Adipocyte (in vitro differentiated cells): ENCODE measurements around the gene ADNP.
"Not testable (repeated sequence)": the region's sequence is repeated elsewhere in the genome, so short reads cannot be mapped to it uniquely, and the experiment has no call there.

Experiments used
- DNase-seq: peaks from one replicate; pipeline ENCODE4 v3.0.0-alpha.2; 2015; ENCODE audit warnings: low read depth
- H3K27me3 ChIP-seq: replicated peaks from 2 replicates; pipeline ENCODE4 v1.7.0; 2013; ENCODE audit warnings: mild to moderate bottlenecking, low read length, moderate library complexity; ENCODE audit not compliant: control insufficient read depth, insufficient read depth
- H3K36me3 ChIP-seq: 2 replicates; pipeline ENCODE4 v1.7.0; 2013; ENCODE audit warnings: low read length, mild to moderate bottlenecking, moderate library complexity; ENCODE audit not compliant: control insufficient read depth, insufficient read depth, severe bottlenecking
- H3K4me1 ChIP-seq: 2 replicates; pipeline ENCODE4 v1.7.0; 2013; ENCODE audit warnings: mild to moderate bottlenecking, low read length, moderate library complexity; ENCODE audit not compliant: control insufficient read depth, insufficient read depth
- H3K4me3 ChIP-seq: 2 replicates; pipeline ENCODE4 v1.7.0; 2013; ENCODE audit warnings: mild to moderate bottlenecking, low read length, moderate library complexity
- H3K9ac ChIP-seq: 2 replicates; pipeline ENCODE4 v1.7.0; 2013; ENCODE audit warnings: mild to moderate bottlenecking, low read length, moderate library complexity
- H3K9me3 ChIP-seq: 2 replicates; pipeline ENCODE4 v1.7.0; 2013; ENCODE audit warnings: mild to moderate bottlenecking, low read length, moderate library complexity; ENCODE audit not compliant: control insufficient read depth

The ADNP gene

DNA sequence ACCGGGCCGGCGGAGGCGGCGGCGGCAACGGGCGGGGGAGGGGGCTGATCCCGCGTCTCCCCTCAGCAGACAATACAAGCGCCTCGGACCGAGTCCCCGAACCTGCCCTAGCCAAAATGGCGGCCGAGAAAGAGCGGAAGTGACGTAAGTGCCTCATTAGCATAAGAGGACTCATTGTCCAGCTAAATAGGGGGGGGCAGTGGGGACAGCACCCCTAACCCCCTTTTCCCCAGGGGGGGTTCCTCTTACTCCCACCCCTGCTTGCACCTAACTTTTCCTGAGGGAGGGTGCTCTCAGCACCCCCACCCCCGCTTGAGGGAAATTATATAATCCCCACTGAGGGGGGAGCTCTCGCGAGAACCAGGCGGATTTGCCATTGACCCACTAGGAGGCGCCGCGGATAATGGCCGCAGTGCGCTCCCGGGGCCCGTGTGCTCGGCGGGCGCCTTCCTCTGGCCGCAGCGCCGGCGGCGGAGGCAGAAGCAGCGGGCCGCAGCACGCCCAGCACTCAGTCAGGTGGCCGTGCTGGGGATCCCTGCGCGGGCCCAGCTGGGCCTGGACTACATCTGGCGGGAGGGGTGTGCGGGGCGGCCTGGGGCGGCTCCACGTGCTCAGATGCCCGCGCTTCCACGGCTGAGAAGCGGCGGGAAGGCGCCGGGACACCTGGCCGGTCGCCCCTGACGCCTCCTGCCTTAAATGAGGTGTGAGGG, at the start of gene ADNP:
TSS of gene ADNP (minus strand) at position 132 of the 710 bp plus-strand sequence. CDS start 27,441 bp downstream, outside the sequence.
- no peaks in the 10 kb centered on the region for H3K9me3 ChIP-seq
- H3K4me1 ChIP-seq: peaks cover 27% of the 10 kb centered on the region
- peaks cover 53% of the 10 kb centered on the region for H3K36me3 ChIP-seq
- peak within 1 kb of the TSS; percentile 85 for H3K4me3 ChIP-seq
- H3K9ac ChIP-seq: peak within 1 kb of the TSS; percentile 94
- H3K27me3 ChIP-seq: no peaks in the 10 kb centered on the region
- peak; percentile 94 for DNase-seq

DNA sequence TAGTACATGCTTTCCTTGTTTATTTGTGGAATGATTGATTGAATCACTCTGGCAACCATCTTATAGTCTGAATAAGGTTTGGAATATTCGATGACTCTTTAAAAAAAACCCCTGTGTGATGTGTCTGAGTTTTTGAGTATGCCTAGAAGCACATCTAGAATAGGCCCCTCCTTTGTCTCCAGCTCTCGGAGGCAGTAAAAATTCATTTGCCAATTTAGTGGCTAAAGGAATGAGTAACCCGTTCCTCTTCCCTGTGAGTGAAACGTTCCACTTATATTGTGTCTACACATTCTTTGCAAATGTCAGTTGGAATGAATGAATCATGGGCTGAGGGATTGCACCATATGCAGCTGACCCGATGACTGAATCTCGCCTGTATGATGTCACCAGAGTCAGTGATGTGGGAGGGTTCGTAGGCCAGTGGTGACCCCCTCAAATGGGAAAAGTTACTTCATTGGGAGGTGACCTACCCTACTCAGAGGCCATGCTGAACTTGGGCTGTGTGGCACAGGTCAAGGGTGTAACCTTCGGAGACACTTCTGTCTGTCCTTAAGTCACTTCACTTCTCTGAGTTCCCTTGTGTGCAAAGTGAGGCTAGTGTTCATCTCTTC, 48.9 kb upstream of the ADNP start:
- peaks cover 17% of the 10 kb centered on the region for H3K4me1 ChIP-seq
- H3K4me3 ChIP-seq: no peak overlapping the region
- H3K9ac ChIP-seq: no peak overlapping the region
- H3K27me3 ChIP-seq: no peaks in the 10 kb centered on the region
- no peaks in the 10 kb centered on the region for H3K36me3 ChIP-seq
- peak; percentile 98 for DNase-seq
- H3K9me3 ChIP-seq: no peaks in the 10 kb centered on the region

DNA sequence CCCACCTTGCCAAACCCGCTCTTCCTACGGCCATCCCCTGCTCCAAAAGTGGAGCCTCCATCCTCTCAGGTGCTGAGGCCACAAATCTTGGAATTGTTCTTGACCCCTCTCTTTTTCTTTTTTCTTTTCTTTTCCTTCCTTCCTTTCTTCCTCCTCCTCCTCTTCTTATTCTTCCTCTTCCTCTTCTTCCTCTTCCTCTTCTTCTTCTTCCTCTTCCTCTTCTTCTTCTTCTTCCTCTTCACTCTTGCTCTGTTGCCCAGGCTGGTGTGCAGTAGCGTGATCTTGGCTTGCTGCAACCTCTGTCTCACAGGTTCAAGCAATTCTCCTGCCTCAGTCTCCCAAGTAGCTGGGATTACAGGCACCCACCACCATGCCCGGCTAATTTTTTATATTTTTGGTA, 47.3 kb upstream of the ADNP start:
- H3K36me3 ChIP-seq, H3K4me3 ChIP-seq, DNase-seq, H3K9me3 ChIP-seq, H3K9ac ChIP-seq, H3K27me3 ChIP-seq: not testable (repeated sequence)
- peaks cover 17% of the 10 kb centered on the region for H3K4me1 ChIP-seq

DNA sequence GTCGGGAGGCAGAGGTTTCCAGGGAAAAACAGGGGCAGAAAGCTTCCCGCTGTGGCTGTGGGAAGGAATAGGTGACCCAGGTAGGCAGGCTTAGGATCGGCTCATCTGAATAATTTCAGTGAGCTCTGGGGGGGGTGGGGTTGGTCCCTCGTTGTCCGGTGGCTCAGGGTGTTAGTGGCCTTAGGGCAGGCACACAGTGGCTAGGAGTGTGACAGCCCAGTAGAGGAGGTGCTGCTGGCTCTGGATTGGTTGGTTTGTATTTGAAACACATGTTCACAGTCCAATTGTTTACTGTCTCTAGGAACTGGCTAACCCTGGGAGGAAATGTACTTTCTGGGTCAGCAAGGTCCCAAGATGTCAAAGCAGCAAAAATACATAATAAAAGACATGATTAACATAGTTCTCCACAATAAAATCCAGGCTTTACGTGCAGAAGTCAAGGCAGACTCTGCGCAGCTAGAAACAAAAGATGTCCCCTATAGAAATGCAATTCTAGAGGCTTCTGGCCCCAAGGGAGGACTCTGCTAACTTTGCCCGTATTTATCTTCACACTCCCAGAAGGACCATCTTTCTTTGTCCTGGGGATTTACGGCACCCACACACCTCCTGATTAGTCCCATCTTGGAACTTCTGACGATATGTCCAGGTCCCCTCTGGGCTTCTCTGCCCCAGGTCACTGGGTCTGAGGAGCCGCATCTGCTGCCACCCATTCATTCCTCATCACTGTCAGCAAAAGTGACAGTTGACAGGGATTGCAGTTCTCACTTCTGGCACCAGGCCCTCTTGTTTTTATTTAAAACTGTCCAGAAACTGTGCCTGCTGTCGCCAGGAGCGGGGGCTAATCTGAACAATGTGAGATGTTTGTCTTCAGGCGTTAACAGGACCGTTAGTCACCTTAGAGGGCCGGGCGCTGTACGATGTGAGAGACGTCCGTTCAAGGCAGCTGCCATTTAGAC, 46.1 kb upstream of the ADNP start:
- Histone ChIP-seq H3K27me3 (no peaks in the 10 kb centered on the region), H3K9me3 (no peaks in the 10 kb centered on the region), H3K36me3 (no peaks in the 10 kb centered on the region), H3K4me3 (no peak overlapping the region), H3K4me1 (peaks cover 17% of the 10 kb centered on the region), H3K9ac (no peak overlapping the region)
- DNase-seq: no peak

DNA sequence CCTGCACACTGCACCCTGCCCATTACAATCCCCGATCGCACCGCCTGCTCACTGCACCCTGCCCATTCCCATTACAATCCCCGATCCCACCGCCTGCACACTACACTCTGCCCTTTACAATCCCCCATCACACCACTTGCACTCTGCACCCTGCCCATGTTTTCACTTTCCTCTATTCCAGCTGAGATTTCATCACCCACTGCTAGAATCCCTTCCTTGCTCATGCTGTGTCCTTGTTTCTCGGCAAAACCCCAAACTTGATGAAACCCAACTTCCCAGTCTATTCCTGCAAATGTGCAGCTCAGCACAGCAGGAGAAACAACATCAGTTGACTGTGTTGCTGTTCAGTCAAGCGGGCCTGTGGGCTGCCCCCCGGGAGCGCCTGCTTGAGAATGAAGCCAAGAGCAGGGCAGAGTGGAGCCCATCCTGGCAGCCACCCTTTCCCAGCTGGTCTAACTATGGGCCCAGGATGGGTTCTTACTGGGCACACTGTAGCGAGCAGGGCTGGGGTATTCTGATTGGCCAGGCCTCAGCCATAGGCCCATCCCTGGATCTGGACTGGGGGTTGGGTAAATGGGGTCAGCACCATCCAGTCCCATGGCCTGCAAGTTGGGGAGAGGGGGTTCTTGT, 44.6 kb upstream of the ADNP start:
- Histone ChIP-seq H3K4me3 (no peak overlapping the region), H3K9ac (no peak overlapping the region), H3K4me1 (peaks cover 8% of the 10 kb centered on the region), H3K36me3 (no peaks in the 10 kb centered on the region), H3K9me3 (no peaks in the 10 kb centered on the region), H3K27me3 (no peaks in the 10 kb centered on the region)
- DNase-seq: no peak

DNA sequence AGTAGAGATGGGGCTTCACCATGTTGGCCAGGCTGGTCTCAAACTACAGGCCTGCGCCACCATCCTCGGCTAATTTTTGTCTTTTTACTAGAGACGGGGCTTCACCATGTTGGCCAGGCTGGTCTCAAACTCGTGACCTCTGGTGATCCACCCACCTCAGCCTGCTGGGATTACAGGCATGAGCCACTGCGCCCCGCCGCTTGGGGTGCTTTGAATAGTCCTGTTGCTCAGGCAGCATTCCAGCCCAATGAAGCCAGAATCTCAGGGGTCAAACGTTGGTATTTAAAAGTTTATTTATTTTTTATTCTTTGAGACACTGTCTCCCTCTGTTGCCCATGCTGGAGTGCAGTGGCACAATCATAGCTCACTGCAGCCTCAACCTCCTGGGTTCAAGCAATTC, 38.7 kb upstream of the ADNP start:
- no peak overlapping the region for H3K9ac ChIP-seq
- H3K4me1 ChIP-seq: no peaks in the 10 kb centered on the region
- no peak overlapping the region for H3K4me3 ChIP-seq
- no peaks in the 10 kb centered on the region for H3K9me3 ChIP-seq
- H3K36me3 ChIP-seq: no peaks in the 10 kb centered on the region
- peaks cover 5% of the 10 kb centered on the region for H3K27me3 ChIP-seq
- DNase-seq: no peak

DNA sequence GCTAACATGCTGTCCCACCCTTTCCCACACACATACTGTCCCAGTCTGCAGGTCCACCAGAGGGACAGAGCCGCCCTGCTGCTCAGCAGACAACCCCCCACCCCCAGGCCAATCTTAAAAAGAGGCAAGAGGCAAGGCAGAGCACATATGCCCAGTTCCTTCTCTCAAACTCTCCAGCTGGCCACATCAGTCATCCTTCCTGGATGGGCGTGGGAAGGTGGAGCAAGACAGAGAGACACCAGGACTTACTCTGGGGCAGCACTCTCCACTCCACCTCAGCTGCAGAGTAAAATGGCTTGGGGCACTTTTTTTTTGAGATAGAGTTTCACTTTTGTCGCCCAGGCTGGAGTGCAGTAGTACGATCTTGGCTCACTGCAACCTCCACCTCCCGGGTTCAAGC, 38.2 kb upstream of the ADNP start:
- DNase-seq: no peak
- Histone ChIP-seq H3K4me1 (no peaks in the 10 kb centered on the region), H3K4me3 (no peak overlapping the region), H3K9me3 (no peaks in the 10 kb centered on the region), H3K9ac (no peak overlapping the region), H3K27me3 (peaks cover 5% of the 10 kb centered on the region), H3K36me3 (no peaks in the 10 kb centered on the region)

DNA sequence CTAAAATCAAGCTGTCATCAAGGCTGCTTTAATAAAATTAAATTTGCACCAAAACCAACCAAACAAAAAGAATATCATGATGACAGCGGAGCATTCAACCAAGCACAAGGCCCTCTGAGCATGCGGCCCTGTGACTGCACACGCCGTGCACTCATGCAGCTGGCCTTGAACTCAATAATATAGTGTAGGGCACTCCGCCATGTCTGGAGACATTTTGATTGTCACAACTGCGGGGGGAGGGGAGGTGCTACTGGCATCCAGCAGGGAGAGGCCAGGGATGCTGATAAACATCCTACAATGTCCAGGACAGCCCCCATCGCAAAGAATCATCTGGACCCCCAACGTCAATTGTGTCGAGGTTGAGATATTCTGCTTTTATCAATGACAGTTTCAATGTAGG, 37.1 kb upstream of the ADNP start:
- H3K9ac ChIP-seq: no peak overlapping the region
- DNase-seq: no peak
- peaks cover 5% of the 10 kb centered on the region for H3K27me3 ChIP-seq
- no peaks in the 10 kb centered on the region for H3K36me3 ChIP-seq
- no peak overlapping the region for H3K4me3 ChIP-seq
- H3K9me3 ChIP-seq: no peaks in the 10 kb centered on the region
- H3K4me1 ChIP-seq: no peaks in the 10 kb centered on the region

DNA sequence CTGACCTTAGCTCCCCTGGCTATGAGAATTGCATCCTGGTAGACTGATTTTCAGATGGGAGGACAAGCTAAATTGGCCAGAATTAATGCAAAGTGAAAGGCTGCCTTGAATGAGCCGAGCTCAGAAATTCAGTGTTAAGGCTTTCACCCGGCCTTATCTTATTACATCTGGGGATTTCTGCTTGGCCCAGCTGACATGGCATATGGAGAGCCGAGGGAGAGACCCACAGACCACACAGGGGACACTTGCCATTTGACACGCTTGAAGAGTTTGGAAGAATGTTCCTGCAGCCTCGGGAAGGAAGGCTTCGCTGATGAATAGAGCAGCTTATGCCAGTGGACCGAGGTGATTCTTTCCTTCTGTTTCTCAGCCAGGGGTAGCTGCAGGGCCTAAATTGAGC, 36.3 kb upstream of the ADNP start:
- Histone ChIP-seq H3K9me3 (no peaks in the 10 kb centered on the region), H3K9ac (no peak overlapping the region), H3K4me3 (no peak overlapping the region), H3K27me3 (peaks cover 5% of the 10 kb centered on the region), H3K36me3 (no peaks in the 10 kb centered on the region), H3K4me1 (no peaks in the 10 kb centered on the region)
- DNase-seq: peak; percentile 36

DNA sequence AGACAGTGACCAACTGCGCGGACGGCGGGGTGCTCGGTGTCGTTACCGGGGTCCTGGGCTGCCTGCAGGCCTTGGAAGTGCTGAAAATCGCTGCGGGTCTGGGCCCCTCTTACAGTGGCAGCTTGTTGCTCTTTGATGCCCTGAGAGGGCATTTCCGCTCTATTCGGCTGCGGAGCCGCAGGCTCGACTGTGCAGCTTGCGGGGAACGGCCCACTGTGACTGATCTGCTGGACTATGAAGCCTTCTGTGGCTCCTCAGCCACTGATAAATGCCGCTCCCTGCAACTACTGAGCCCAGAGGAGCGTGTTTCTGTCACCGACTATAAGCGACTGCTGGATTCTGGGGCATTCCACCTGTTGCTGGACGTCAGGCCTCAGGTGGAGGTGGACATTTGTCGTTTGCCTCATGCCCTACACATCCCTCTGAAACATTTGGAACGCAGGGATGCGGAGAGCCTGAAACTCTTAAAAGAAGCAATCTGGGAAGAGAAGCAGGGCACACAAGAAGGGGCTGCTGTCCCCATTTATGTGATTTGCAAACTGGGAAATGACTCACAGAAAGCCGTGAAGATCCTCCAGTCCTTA, 28.4 kb upstream of the ADNP start:
- peaks cover 4% of the 10 kb centered on the region for H3K9me3 ChIP-seq
- H3K9ac ChIP-seq: peak overlapping the region; percentile 98
- DNase-seq: no peak
- H3K27me3 ChIP-seq: no peaks in the 10 kb centered on the region
- H3K36me3 ChIP-seq: peaks cover 15% of the 10 kb centered on the region
- H3K4me1 ChIP-seq: peaks cover 37% of the 10 kb centered on the region
- peak overlapping the region; percentile 98 for H3K4me3 ChIP-seq
